Spinal cord (tissue), 10 donors: ENCODE results near the gene UBE2Q1. TPM values are rescaled to one million over a fixed set of nuclear protein-coding genes. Genes with fewer than 3 reads are reported as not detected.
"Not testable (repeated sequence)": the region's sequence is repeated elsewhere in the genome, so short reads cannot be mapped to it uniquely, and the experiment has no call there.

Experiments used
- DNase-seq, 6 donors: peaks; one replicate each; pipeline versions ENCODE4 v3.0.0 to v3.0.0-alpha.2; 2013 to 2015; ENCODE audit warnings: low spot score in 6 of 6, low read depth in 4 of 6
- H3K27ac ChIP-seq: one replicate; pipeline ENCODE4 v1.5.1; 2013; ENCODE audit warnings: low read depth, low read length, control low read depth
- H3K27me3 ChIP-seq: one replicate; pipeline ENCODE4 v1.6.1; 2013; ENCODE audit warnings: low read length; ENCODE audit not compliant: control insufficient read depth, insufficient read depth
- H3K36me3 ChIP-seq: one replicate; pipeline ENCODE4 v1.6.1; 2013; ENCODE audit warnings: low read length; ENCODE audit not compliant: control insufficient read depth, insufficient read depth
- H3K4me1 ChIP-seq: one replicate; pipeline ENCODE4 v1.6.1; 2013; ENCODE audit warnings: low read length; ENCODE audit not compliant: control insufficient read depth, insufficient read depth
- H3K4me3 ChIP-seq: one replicate; pipeline ENCODE4 v1.5.1; 2013; ENCODE audit warnings: low read depth, low read length, control low read depth
- H3K9me3 ChIP-seq: one replicate; pipeline ENCODE4 v1.6.1; 2013; ENCODE audit warnings: low read length; ENCODE audit not compliant: control insufficient read depth, insufficient read depth
- WGBS: methylation state at CpG from one replicate; pipeline ENCODE4 v1.1.5; 2013; ENCODE audit warnings: missing lambda C conversion rate; ENCODE audit not compliant: insufficient coverage; 5-methylcytosine and 5-hydroxymethylcytosine counted together
- polyA plus RNA-seq, 2 donors: library from polyadenylated mRNA; unstranded; fragments of 120-200 nt; gene quantifications; one replicate each; pipeline ENCODE4 v1.2.1, GENCODE V29; 2013; ENCODE audit not compliant: insufficient read length in 2 of 2
- total RNA-seq, 2 donors: library from RNA; depleted of rRNA in 1 of 2; stranded (reverse); fragments of 120-200 nt in 1 of 2; fragments of >200 nt in 1 of 2; gene quantifications; one replicate each; pipeline versions ENCODE4 v1.2.3 to v1.2.4, GENCODE V29; 2013 to 2014
- donor health status: healthy.

UBE2Q1 gene
- total and polyA plus RNA-seq, 4 donors, result 21.1 to 111 (median 72.2) TPM

DNA sequence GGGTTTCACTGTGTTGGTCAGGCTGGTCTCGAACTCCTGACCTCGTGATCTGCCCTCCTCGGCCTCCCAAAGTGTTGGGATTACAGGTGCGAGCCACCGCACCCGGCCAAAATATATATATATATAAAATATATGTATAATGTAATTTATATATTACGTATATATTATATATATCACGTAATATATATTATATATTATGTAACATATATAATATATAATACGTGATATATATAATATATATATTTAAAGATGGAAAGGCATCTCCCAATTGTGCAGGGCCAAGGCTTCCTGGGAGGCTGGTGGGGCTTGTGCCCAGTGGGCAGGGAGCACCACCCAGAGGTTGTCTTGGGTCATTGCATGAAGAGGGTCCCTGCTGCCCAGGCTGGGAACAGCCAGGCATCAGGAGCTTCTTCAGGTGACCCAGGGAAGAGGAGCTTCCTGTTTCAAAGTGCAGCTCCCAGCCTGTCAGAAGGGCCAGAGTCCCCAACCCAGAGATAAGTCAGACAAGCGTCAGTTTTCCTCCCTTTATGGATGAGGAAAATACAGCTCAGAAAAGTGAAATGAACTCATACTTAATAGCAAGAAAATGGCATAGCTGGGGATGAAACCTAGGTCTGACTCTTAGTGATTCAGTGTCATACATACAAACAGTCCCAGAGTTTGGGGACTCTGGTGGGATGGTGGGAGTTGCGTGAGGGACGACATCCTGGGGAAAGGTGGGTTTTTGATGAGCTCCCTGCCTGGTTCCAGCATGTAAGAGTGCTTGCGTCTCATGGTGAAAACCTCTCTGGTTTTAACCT, 12.0 kb downstream of the UBE2Q1 start:
- Histone ChIP-seq H3K4me1 (no peaks in the 10 kb centered on the region), H3K27ac (no peak overlapping the region), H3K4me3 (no peak overlapping the region), H3K36me3 (peaks cover 22% of the 10 kb centered on the region), H3K9me3 (no peaks in the 10 kb centered on the region), H3K27me3 (no peaks in the 10 kb centered on the region)
- 20% methylated on average over 1 of the region's 13 CpGs for WGBS
- peak in 2 of 6 donors; percentile 40 to 52 for DNase-seq

DNA sequence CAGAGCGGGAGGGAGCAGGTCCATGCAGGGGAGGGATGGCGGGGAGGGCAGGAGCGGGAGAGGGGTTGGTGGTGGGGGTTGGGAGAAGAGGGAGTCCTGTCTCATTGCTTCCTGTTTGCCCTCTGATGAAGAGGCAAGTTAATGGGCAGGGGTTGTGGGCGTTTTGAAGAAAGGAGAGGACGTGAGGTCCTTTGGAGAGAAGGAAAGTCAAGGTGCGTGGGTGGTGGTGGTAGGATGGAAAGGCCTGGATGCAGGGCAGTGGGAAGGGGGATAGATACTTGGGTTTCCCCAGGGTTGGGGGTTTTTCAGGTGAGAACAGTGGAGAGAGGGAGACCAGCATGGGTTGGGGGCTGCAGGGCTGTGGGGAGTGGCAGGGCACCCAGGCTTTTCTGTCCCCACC, 17.2 kb downstream of the UBE2Q1 start:
- 48% methylated on average over 6 of the region's 6 CpGs for WGBS
- Histone ChIP-seq H3K27ac (no peak overlapping the region), H3K4me3 (no peak overlapping the region), H3K9me3 (no peaks in the 10 kb centered on the region), H3K27me3 (no peaks in the 10 kb centered on the region), H3K4me1 (no peaks in the 10 kb centered on the region), H3K36me3 (no peaks in the 10 kb centered on the region)
- DNase-seq, result no peak

DNA sequence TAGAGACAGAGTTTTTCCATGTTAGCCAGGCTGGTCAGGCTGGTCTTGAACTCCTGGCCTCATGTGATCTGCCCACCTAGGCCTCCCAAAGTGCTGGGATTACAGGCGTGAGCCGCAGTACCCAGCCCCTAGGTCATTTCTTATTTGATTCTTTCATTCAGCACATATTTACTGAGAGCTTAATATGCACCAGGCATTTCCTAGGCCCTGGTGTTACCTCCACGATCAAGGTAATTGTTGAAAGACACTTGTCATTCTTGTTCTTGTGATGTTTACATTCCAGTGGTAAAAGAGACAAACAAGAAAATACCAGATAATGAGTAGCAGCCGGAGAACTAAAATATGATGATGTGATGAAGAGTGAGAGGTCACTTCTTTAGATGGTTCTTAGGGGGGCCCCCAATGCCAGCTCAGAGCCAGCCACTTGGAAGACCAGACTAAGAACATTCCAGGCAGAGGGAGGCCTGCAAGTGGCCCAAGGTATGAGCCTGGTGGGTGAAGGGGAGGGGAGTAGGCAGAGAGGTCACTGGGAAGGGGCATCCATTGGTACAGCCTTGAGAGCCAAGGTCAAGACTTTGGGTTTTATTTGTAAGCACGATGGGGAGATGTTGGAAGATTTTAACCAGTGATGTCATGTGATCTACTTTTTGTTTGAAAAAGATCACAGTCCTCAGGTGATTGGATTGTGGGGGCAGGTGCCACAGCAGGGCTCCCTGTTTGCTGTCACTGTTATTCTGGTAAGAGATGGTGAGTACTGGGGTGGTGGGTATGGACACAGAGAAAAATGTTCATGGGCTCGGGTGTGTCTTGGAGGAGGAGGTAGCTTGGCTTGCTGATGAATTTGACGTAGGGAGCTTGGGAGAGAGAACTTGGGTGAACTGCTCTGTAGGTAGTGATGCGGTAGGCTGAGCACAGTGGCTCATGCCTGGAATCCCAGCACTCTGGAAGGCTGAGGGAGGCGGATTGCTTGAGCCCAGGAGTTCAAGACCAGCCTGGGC, 18.7 kb downstream of the UBE2Q1 start:
- H3K36me3 ChIP-seq, result no peaks in the 10 kb centered on the region
- H3K4me3 ChIP-seq, result no peak overlapping the region
- H3K27me3 ChIP-seq, result no peaks in the 10 kb centered on the region
- no peaks in the 10 kb centered on the region for H3K9me3 ChIP-seq
- H3K4me1 ChIP-seq, result no peaks in the 10 kb centered on the region
- no peak for DNase-seq
- WGBS, result 91% methylated on average over 6 of the region's 9 CpGs
- H3K27ac ChIP-seq, result no peak overlapping the region

DNA sequence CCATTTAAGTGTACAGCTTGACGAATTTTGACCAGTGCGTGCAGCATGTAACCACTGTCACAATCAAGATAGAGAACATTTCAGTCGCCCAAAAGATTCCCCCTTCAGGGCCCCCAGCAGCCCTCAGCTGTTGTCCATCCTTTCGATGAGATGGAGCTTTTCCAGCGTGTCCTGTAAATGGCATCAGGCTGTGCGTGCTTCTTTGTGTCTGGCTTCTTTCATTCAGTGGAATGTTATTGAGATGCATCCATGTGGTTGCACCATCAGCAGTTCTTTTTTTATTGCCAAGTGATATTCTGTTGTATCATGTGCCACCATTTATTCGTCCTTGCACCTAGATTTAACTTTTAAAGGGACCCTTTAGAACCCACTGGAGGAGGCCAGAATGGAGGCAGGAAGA, 21.9 kb downstream of the UBE2Q1 start:
- no peak for DNase-seq
- Histone ChIP-seq H3K36me3 (no peaks in the 10 kb centered on the region), H3K4me3 (no peak overlapping the region), H3K9me3 (no peaks in the 10 kb centered on the region), H3K27ac (no peak overlapping the region), H3K27me3 (no peaks in the 10 kb centered on the region), H3K4me1 (no peaks in the 10 kb centered on the region)
- 46% methylated on average over 6 of the region's 7 CpGs for WGBS

DNA sequence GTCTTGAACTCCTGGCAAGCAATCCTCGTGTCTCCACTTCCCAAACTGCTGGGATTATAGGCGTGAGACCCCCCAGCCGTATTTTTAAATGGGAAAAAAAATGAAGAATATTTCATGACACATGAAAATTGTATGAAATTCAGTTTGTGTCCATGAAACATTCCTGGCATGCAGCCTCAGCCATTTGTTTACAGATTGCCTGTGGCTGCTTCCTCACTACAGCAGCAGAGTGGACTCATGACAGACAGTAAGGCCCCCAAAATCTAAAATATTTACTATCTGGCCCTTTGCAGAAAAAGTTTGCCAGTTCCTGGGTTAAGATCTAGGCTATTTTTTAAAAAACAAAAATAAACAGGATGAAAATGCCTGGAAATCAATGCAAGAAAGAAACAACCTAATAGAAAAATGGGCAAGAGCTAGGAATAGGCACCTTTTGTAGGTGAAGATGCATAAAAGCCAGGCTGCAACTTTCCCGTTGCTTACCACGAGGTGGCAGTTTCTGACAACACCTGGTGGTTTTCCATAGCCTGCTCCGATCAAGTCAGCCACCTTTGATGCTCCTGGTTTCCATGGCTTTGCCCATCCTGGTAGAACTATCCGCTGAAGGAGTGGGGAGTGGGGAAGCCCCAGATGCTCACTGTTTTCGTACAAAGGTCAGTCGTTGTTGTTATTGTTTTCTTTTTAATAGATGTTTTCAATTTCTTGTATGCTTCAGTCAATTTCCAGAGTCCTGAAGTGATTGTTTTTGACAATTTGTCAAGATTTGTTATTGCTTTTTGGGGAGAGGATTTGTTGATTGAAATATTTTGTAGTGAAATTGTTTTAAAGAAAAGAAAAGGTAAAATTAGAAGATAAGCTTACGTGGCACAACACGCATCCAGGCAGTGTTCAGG, 24.3 kb downstream of the UBE2Q1 start:
- no peak overlapping the region for H3K4me3 ChIP-seq
- H3K36me3 ChIP-seq, result no peaks in the 10 kb centered on the region
- 51% methylated on average over 9 of the region's 11 CpGs for WGBS
- no peaks in the 10 kb centered on the region for H3K4me1 ChIP-seq
- H3K9me3 ChIP-seq, result no peaks in the 10 kb centered on the region
- H3K27ac ChIP-seq, result no peak overlapping the region
- H3K27me3 ChIP-seq, result no peaks in the 10 kb centered on the region
- DNase-seq, result peak in 2 of 6 donors; percentile 37 to 61

DNA sequence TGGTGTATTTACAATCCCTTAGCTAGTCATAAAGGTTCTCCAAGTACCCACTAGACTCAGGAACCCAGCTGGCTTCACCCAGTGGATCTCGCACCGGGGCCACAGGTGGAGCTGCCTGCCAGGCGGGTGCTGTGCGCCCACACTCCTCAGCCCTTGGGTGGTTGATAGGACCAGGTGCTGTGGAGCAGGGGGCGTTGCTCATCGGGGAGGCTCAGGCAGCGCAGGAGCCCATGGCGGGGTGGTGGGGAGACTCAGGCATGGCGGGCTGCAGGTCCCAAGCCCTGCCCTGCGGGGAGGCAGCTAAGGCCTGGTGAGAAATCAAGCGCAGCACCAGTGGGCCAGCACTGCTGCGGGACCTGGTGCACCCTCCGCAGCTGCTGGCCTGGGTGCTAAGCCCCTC, 26.5 kb downstream of the UBE2Q1 start:
- not testable (repeated sequence) for H3K9me3 ChIP-seq, H3K36me3 ChIP-seq, H3K27me3 ChIP-seq, H3K27ac ChIP-seq, H3K4me1 ChIP-seq, H3K4me3 ChIP-seq, DNase-seq
- WGBS, result 96% methylated on average over 13 of the region's 13 CpGs

DNA sequence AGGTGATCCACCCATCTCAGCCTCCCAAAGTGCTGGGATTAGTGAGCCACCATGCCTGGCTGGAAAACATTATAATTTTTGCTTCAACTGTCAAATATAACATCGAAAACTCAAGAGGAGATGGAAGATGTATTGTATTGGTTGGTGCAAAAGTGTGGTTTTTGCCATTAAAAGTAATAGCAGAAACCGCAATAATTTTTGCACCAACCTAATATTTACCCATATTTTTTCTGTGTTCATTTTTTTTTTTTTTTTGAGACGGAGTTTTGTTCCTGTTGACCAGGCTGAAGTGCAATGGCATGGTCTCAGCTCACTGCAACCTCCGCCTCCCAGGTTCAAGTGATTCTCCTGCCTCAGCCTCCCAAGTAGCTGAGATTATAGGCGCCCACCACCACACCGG, 29.2 kb downstream of the UBE2Q1 start:
- Histone ChIP-seq H3K27ac (no peak overlapping the region), H3K27me3 (no peaks in the 10 kb centered on the region), H3K9me3 (no peaks in the 10 kb centered on the region), H3K4me1 (no peaks in the 10 kb centered on the region), H3K36me3 (no peaks in the 10 kb centered on the region), H3K4me3 (no peak overlapping the region)
- WGBS, result 100% methylated on average over 1 of the region's 6 CpGs
- no peak for DNase-seq

DNA sequence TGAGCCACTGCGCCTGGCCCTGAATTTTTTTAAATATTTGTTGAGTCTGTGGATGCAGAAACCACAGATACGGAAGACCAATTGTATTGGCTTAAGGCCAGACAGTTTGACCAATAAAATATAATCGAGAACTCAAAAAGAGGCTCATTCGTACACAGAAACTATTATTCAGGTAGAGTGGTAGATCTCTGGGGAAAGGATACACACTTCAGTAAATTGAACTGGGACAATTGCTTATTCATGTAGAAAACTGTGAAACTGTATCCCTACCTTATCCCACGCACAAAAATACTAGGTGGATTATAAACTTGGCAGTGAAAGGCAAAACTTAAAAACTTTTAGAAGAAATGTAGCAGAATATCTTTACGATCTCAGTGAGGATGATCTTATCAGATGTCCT, 31.3 kb downstream of the UBE2Q1 start:
- Histone ChIP-seq H3K4me3 (no peak overlapping the region), H3K4me1 (no peaks in the 10 kb centered on the region), H3K27me3 (no peaks in the 10 kb centered on the region), H3K36me3 (no peaks in the 10 kb centered on the region), H3K9me3 (no peaks in the 10 kb centered on the region), H3K27ac (no peak overlapping the region)
- no peak for DNase-seq
- 83% methylated on average over 2 of the region's 6 CpGs for WGBS

DNA sequence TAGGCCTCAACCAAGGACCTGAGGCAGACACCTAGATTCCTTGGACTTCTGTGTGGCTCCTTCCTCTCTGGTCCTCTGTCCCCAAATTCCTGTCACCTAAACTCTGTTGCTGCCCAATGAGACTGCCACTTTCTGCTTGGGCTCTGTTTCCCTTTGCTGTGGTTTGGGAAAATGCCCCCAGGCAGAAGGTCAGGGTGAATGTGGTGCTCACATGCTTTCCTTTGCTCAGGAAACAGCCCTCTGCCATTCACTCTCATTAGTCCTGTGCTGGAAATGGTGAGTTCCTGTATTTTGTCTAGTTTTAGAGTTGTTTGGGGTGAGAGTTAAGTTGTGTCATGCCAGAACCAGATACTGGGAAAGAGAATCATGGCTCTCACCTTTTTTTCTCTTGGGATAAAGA, 33.6 kb downstream of the UBE2Q1 start:
- no peak overlapping the region for H3K27ac ChIP-seq
- no peak overlapping the region for H3K4me3 ChIP-seq
- no peak for DNase-seq
- H3K27me3 ChIP-seq, result no peaks in the 10 kb centered on the region
- no peaks in the 10 kb centered on the region for H3K36me3 ChIP-seq
- no peaks in the 10 kb centered on the region for H3K9me3 ChIP-seq
- H3K4me1 ChIP-seq, result no peaks in the 10 kb centered on the region
